ENCODE data around the gene ELL. TPM values are rescaled to one million over a fixed set of nuclear protein-coding genes. Genes with fewer than 3 reads are reported as not detected.

ELL gene
- total RNA-seq, 1 donor from 2014 or later, result 15.5 TPM

DNA sequence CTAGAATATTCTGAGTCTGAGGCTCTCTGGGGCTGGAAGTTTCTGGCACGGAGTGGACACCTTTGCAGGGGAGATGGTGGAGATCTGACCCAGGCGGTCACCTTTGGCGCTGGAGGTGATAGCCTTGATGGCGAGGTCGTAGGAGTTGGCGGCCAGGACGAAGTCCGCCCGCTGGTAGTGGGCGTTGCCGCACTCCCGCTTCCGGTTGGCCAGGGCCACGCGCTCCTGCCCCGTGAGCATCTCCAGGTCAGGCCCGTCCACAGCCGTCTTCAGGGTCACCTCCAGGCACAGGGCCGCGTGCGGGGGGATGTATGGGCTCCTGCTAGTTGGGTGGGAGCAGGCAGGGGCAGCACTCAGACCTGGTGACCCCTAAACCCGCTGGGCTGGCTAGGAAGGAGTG lies 16.2 kb upstream of the ELL start:
- Mint-ChIP-seq H3K9me3 (ENCODE audit: low read depth) (no peaks in the 10 kb centered on the region), H3K27me3 (no peaks in the 10 kb centered on the region), H3K4me3 (ENCODE audit: low read depth) (no peak overlapping the region), H3K4me1 (ENCODE audit: low read depth) (peaks cover 3% of the 10 kb centered on the region), H3K27ac (no peak overlapping the region), H3K36me3 (ENCODE audit: insufficient read depth) (peaks cover 15% of the 10 kb centered on the region)
- no peak for DNase-seq (ENCODE audit: low spot score, unreplicated experiment)
- TF ChIP-seq, protein P1, sequence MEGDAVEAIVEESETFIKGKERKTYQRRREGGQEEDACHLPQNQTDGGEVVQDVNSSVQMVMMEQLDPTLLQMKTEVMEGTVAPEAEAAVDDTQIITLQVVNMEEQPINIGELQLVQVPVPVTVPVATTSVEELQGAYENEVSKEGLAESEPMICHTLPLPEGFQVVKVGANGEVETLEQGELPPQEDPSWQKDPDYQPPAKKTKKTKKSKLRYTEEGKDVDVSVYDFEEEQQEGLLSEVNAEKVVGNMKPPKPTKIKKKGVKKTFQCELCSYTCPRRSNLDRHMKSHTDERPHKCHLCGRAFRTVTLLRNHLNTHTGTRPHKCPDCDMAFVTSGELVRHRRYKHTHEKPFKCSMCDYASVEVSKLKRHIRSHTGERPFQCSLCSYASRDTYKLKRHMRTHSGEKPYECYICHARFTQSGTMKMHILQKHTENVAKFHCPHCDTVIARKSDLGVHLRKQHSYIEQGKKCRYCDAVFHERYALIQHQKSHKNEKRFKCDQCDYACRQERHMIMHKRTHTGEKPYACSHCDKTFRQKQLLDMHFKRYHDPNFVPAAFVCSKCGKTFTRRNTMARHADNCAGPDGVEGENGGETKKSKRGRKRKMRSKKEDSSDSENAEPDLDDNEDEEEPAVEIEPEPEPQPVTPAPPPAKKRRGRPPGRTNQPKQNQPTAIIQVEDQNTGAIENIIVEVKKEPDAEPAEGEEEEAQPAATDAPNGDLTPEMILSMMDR (IDR thresholded peaks at IDR 0.05; ENCODE audit: unreplicated experiment), result no peak

DNA sequence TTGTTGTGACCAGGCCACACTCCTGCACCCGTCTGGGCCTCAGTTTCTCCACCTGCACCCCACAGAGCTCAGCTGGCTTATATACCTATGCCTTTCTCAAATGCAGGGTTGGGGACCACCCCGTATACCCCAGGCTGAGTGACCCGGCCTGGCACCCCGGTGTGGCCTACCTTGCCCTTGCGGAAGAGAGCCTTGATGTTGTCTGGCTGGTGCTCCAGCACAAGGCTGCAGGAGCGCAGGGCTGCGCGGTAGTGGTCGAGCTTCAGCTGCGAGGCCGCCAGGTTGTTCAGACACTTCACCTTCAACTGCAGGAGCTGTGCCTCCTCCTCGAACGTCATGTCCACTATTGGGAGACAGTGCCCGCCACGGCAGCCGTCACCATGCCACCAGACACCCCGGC lies 15.6 kb upstream of the ELL start:
- H3K9me3 Mint-ChIP-seq (ENCODE audit: low read depth), result no peaks in the 10 kb centered on the region
- DNase-seq (ENCODE audit: low spot score, unreplicated experiment), result no peak
- peaks cover 17% of the 10 kb centered on the region for H3K36me3 Mint-ChIP-seq (ENCODE audit: insufficient read depth)
- H3K4me1 Mint-ChIP-seq (ENCODE audit: low read depth), result peaks cover under 1% of the 10 kb centered on the region
- TF ChIP-seq, protein P1 (IDR thresholded peaks at IDR 0.05; ENCODE audit: unreplicated experiment), result no peak
- H3K27me3 Mint-ChIP-seq, result no peaks in the 10 kb centered on the region
- no peak overlapping the region for H3K4me3 Mint-ChIP-seq (ENCODE audit: low read depth)
- H3K27ac Mint-ChIP-seq, result no peak overlapping the region

DNA sequence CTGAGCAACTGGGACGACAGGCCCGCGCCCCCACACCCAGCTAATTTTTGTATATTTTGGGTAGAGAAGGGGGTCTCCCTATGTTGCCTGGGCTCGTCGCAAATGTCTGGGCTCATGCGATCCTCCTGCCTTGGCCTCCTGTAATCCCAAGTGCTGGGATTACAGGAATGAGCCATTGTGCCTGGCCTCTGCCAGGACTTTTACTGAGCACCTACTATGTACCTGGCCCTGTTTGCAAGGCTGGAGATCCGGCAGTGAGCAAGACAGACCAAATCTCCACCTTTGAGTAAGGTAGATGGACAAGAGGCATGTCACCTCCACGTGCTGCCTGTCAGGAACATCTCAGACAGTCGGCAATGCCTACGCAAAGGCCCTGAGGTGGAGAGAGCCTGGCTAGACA lies 14.6 kb upstream of the ELL start:
- DNase-seq (ENCODE audit: low spot score, unreplicated experiment), result no peak
- H3K4me3 Mint-ChIP-seq (ENCODE audit: low read depth), result no peak overlapping the region
- no peak overlapping the region for H3K27ac Mint-ChIP-seq
- peaks cover 19% of the 10 kb centered on the region for H3K36me3 Mint-ChIP-seq (ENCODE audit: insufficient read depth)
- H3K4me1 Mint-ChIP-seq (ENCODE audit: low read depth), result no peaks in the 10 kb centered on the region
- TF ChIP-seq, protein P1 (IDR thresholded peaks at IDR 0.05; ENCODE audit: unreplicated experiment), result no peak
- no peaks in the 10 kb centered on the region for H3K9me3 Mint-ChIP-seq (ENCODE audit: low read depth)
- H3K27me3 Mint-ChIP-seq, result no peaks in the 10 kb centered on the region

DNA sequence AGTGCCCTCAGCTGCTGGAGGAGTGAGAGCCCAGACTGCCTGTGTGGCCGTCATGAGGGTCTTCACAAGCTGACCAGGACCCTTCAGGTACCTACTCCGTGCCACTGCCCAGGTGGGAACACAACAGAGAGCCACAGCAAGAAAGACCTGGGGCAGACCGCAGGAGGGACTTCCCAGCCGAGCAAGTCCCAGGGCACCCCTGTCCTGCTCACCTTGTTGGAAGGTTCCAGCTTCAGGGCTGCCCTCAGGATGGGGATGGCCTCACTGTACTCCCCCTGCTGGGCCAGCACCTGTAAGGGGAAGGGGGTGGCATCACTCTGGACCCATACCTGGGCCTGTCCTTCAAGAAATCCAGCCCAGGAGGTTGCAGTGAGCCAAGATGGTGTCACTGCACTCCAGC lies 11.2 kb upstream of the ELL start:
- Mint-ChIP-seq H3K9me3 (ENCODE audit: low read depth) (no peaks in the 10 kb centered on the region), H3K4me1 (ENCODE audit: low read depth) (no peaks in the 10 kb centered on the region), H3K4me3 (ENCODE audit: low read depth) (no peak overlapping the region), H3K27ac (no peak overlapping the region), H3K36me3 (ENCODE audit: insufficient read depth) (peaks cover 18% of the 10 kb centered on the region), H3K27me3 (no peaks in the 10 kb centered on the region)
- no peak for DNase-seq (ENCODE audit: low spot score, unreplicated experiment)
- TF ChIP-seq, protein P1 (IDR thresholded peaks at IDR 0.05; ENCODE audit: unreplicated experiment), result no peak

- Mint-ChIP-seq H3K27ac (no peak overlapping the region), H3K9me3 (ENCODE audit: low read depth) (no peaks in the 10 kb centered on the region), H3K36me3 (ENCODE audit: insufficient read depth) (peaks cover 18% of the 10 kb centered on the region), H3K4me3 (ENCODE audit: low read depth) (no peak overlapping the region), H3K27me3 (no peaks in the 10 kb centered on the region), H3K4me1 (ENCODE audit: low read depth) (no peaks in the 10 kb centered on the region)
- no peak for DNase-seq (ENCODE audit: low spot score, unreplicated experiment)
- TF ChIP-seq, protein P1 (IDR thresholded peaks at IDR 0.05; ENCODE audit: unreplicated experiment), result no peak
Observed at GRCh38 chr19:18532168-18532890, 10.5 kb upstream of the ELL start.
